Ovary (tissue), 3 donors: ENCODE results near the gene DNAJC24.

Experiments used
- EP300 ChIP-seq: sonication (generic); formaldehyde crosslinking; IDR thresholded peaks from one replicate; pipeline ENCODE4 v1.6.1; 2017; ENCODE audit warnings: antibody characterized with exemption
- POLR2A ChIP-seq: fragments of 450-650 bp; IDR thresholded peaks from one replicate; pipeline ENCODE4 v1.6.1; 2017; ENCODE audit warnings: antibody characterized with exemption, mild to moderate bottlenecking, moderate library complexity
- TF ChIP-seq, protein P1 (sequence below), 3 donors: fragments of 450-650 bp in 2 of 3; fragments of 200-600 bp in 1 of 3; IDR thresholded peaks; one replicate each; pipeline versions ENCODE4 v1.5.1 to v1.8.0; 2016 to 2022; ENCODE audit warnings: antibody characterized with exemption in 3 of 3, mild to moderate bottlenecking in 1 of 3
- donor health status: DM: no; HTN: no; CAD: no.

DNA sequence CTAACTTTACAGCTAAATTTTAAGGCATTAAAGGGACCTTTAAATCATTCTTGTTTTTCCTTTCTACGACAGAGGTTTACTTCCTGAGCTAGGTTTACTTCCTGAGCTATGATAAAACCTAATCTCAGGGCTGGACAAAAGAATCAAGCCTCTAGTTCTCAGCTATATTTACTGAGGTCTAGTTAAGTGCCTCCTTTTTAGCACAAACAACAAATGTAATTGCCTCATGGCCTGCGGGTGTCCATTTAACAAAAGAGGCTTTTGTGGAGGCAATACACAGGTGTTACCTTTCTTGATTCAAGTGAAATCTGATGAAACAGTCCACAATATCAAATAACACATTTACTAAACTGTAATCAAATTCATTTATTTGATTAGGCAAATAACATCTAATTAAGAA, 72.4 kb downstream of the DNAJC24 start:
- TF ChIP-seq POLR2A (no peak), EP300 (no peak)
- TF ChIP-seq, protein P1, sequence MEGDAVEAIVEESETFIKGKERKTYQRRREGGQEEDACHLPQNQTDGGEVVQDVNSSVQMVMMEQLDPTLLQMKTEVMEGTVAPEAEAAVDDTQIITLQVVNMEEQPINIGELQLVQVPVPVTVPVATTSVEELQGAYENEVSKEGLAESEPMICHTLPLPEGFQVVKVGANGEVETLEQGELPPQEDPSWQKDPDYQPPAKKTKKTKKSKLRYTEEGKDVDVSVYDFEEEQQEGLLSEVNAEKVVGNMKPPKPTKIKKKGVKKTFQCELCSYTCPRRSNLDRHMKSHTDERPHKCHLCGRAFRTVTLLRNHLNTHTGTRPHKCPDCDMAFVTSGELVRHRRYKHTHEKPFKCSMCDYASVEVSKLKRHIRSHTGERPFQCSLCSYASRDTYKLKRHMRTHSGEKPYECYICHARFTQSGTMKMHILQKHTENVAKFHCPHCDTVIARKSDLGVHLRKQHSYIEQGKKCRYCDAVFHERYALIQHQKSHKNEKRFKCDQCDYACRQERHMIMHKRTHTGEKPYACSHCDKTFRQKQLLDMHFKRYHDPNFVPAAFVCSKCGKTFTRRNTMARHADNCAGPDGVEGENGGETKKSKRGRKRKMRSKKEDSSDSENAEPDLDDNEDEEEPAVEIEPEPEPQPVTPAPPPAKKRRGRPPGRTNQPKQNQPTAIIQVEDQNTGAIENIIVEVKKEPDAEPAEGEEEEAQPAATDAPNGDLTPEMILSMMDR (IDR thresholded peaks at IDR 0.05): no peak
